Measurements from ENCODE around the gene KCP.

KCP gene

GRCh38 chr7:128902761-128903585, 7.5 kb downstream of the KCP start:
- peak overlapping the region; percentile 43 for H3K9ac ChIP-seq (ENCODE audit: low read length)
- H3K4me2 ChIP-seq (ENCODE audit: low read length, poor library complexity, severe bottlenecking): no peak overlapping the region
- peak overlapping the region; percentile 79 for H4K91ac ChIP-seq (ENCODE audit: low read length)
- H2BK12ac ChIP-seq (ENCODE audit: low read length in 2 of 2): peak overlapping the region; percentile 73 to 91
- peak overlapping the region; percentile 7 to 81 for H3K18ac ChIP-seq (ENCODE audit: low read depth in 1 of 2, low read length in 2 of 2)
- no peak overlapping the region for H2AFZ ChIP-seq (ENCODE audit: low read depth, low read length)
- 85% methylated on average over 12 of the region's 12 CpGs for WGBS
- H3K4me1 ChIP-seq (ENCODE audit: control insufficient read depth, insufficient read depth, low read depth, low read length): peaks cover 19% of the 10 kb centered on the region
- peaks cover 0 to 20% of the 10 kb centered on the region in 2 experiments for H3K27me3 ChIP-seq (ENCODE audit: control insufficient read depth in 1 of 2, insufficient read depth in 1 of 2, low read length in 2 of 2)
- H3K4ac ChIP-seq (ENCODE audit: low read depth in 1 of 2, low read length in 2 of 2): peak overlapping the region; percentile 7 to 64
- no peak overlapping the region for H2BK5ac ChIP-seq (ENCODE audit: low read depth, low read length, poor library complexity, severe bottlenecking)
- peaks cover 0 to 33% of the 10 kb centered on the region in 2 experiments for H3K36me3 ChIP-seq (ENCODE audit: control insufficient read depth in 1 of 2, insufficient read depth in 2 of 2, low read depth in 1 of 2, low read length in 2 of 2)
- H3K79me1 ChIP-seq (replicated peaks; ENCODE audit: low read length, poor library complexity, severe bottlenecking): peaks cover 5% of the 10 kb centered on the region
- peak; percentile 78 for DNase-seq
- peak overlapping the region; percentile 80 for H2BK15ac ChIP-seq (ENCODE audit: low read depth, poor library complexity, severe bottlenecking)
- H2BK120ac ChIP-seq (ENCODE audit: low read depth, low read length): no peak overlapping the region
- no peak overlapping the region for H3K23ac ChIP-seq (ENCODE audit: low read length in 2 of 2)
- H3K27ac ChIP-seq (ENCODE audit: low read length, poor library complexity, severe bottlenecking): no peak overlapping the region
- H4K8ac ChIP-seq (ENCODE audit: low read length): peak overlapping the region; percentile 63
- H2AK5ac ChIP-seq (ENCODE audit: low read length, severe bottlenecking): peak overlapping the region; percentile 75
- peaks cover 9% of the 10 kb centered on the region for H3K9me3 ChIP-seq (ENCODE audit: control insufficient read depth, low read length)
- no peak overlapping the region for H3K4me3 ChIP-seq (ENCODE audit: insufficient read depth in 1 of 2, low read depth in 1 of 2, low read length in 2 of 2)
- peak overlapping the region in 1 of 2 experiments; percentile 13 for H3K14ac ChIP-seq (ENCODE audit: low read length in 2 of 2)

GRCh38 chr7:128900237-128900636, 10.3 kb downstream of the KCP start:
- H3K27ac ChIP-seq (ENCODE audit: low read length, poor library complexity, severe bottlenecking): no peak overlapping the region
- no peak overlapping the region for H2BK5ac ChIP-seq (ENCODE audit: low read depth, low read length, poor library complexity, severe bottlenecking)
- no peak overlapping the region for H3K18ac ChIP-seq (ENCODE audit: low read depth in 1 of 2, low read length in 2 of 2)
- no peak overlapping the region for H4K8ac ChIP-seq (ENCODE audit: low read length)
- H3K23ac ChIP-seq (ENCODE audit: low read length in 2 of 2): no peak overlapping the region
- no peak overlapping the region for H4K91ac ChIP-seq (ENCODE audit: low read length)
- H3K9ac ChIP-seq (ENCODE audit: low read length): no peak overlapping the region
- peaks cover 0 to 1% of the 10 kb centered on the region in 2 experiments for H3K27me3 ChIP-seq (ENCODE audit: control insufficient read depth in 1 of 2, insufficient read depth in 1 of 2, low read length in 2 of 2)
- no peaks in the 10 kb centered on the region for H3K79me1 ChIP-seq (replicated peaks; ENCODE audit: low read length, poor library complexity, severe bottlenecking)
- WGBS: 92% methylated on average over 1 of the region's 1 CpG
- peaks cover 9% of the 10 kb centered on the region for H3K9me3 ChIP-seq (ENCODE audit: control insufficient read depth, low read length)
- no peak overlapping the region for H2BK120ac ChIP-seq (ENCODE audit: low read depth, low read length)
- no peak overlapping the region for H3K4ac ChIP-seq (ENCODE audit: low read depth in 1 of 2, low read length in 2 of 2)
- H3K4me1 ChIP-seq (ENCODE audit: control insufficient read depth, insufficient read depth, low read depth, low read length): peaks cover 19% of the 10 kb centered on the region
- no peak overlapping the region for H3K4me2 ChIP-seq (ENCODE audit: low read length, poor library complexity, severe bottlenecking)
- H3K36me3 ChIP-seq (ENCODE audit: control insufficient read depth in 1 of 2, insufficient read depth in 2 of 2, low read depth in 1 of 2, low read length in 2 of 2): peaks cover 0 to 18% of the 10 kb centered on the region in 2 experiments
- H3K4me3 ChIP-seq (ENCODE audit: insufficient read depth in 1 of 2, low read depth in 1 of 2, low read length in 2 of 2): no peak overlapping the region
- no peak overlapping the region for H2BK12ac ChIP-seq (ENCODE audit: low read length in 2 of 2)
- no peak overlapping the region for H2AFZ ChIP-seq (ENCODE audit: low read depth, low read length)
- no peak overlapping the region for H2BK15ac ChIP-seq (ENCODE audit: low read depth, poor library complexity, severe bottlenecking)
- H3K14ac ChIP-seq (ENCODE audit: low read length in 2 of 2): no peak overlapping the region
- DNase-seq: no peak
- H2AK5ac ChIP-seq (ENCODE audit: low read length, severe bottlenecking): no peak overlapping the region

- Histone ChIP-seq H3K18ac (ENCODE audit: low read depth in 1 of 2, low read length in 2 of 2) (no peak overlapping the region), H4K91ac (ENCODE audit: low read length) (no peak overlapping the region), H3K23ac (ENCODE audit: low read length in 2 of 2) (no peak overlapping the region), H3K79me1 (replicated peaks; ENCODE audit: low read length, poor library complexity, severe bottlenecking) (no peaks in the 10 kb centered on the region), H3K4me3 (ENCODE audit: insufficient read depth in 1 of 2, low read depth in 1 of 2, low read length in 2 of 2) (no peak overlapping the region), H4K8ac (ENCODE audit: low read length) (no peak overlapping the region), H3K9ac (ENCODE audit: low read length) (no peak overlapping the region), H3K4me1 (ENCODE audit: control insufficient read depth, insufficient read depth, low read depth, low read length) (peaks cover 18% of the 10 kb centered on the region), H3K14ac (ENCODE audit: low read length in 2 of 2) (no peak overlapping the region), H3K27ac (ENCODE audit: low read length, poor library complexity, severe bottlenecking) (no peak overlapping the region), H3K27me3 (ENCODE audit: control insufficient read depth in 1 of 2, insufficient read depth in 1 of 2, low read length in 2 of 2) (peaks cover 0 to 4% of the 10 kb centered on the region in 2 experiments), H2AFZ (ENCODE audit: low read depth, low read length) (no peak overlapping the region), H3K4me2 (ENCODE audit: low read length, poor library complexity, severe bottlenecking) (no peak overlapping the region), H2BK120ac (ENCODE audit: low read depth, low read length) (no peak overlapping the region), H2BK12ac (ENCODE audit: low read length in 2 of 2) (no peak overlapping the region), H3K9me3 (ENCODE audit: control insufficient read depth, low read length) (peaks cover 9% of the 10 kb centered on the region), H2BK5ac (ENCODE audit: low read depth, low read length, poor library complexity, severe bottlenecking) (no peak overlapping the region), H3K4ac (ENCODE audit: low read depth in 1 of 2, low read length in 2 of 2) (no peak overlapping the region), H2AK5ac (ENCODE audit: low read length, severe bottlenecking) (no peak overlapping the region), H3K36me3 (ENCODE audit: control insufficient read depth in 1 of 2, insufficient read depth in 2 of 2, low read depth in 1 of 2, low read length in 2 of 2) (peaks cover 0 to 17% of the 10 kb centered on the region in 2 experiments), H2BK15ac (ENCODE audit: low read depth, poor library complexity, severe bottlenecking) (no peak overlapping the region)
- DNase-seq: peak; percentile 28
Measured at GRCh38 chr7:128899392-128899791, 11.1 kb downstream of the KCP start.

GRCh38 chr7:128895320-128895719, 15.2 kb downstream of the KCP start:
- Histone ChIP-seq H3K9me3 (ENCODE audit: control insufficient read depth, low read length) (peaks cover 9% of the 10 kb centered on the region), H3K4me2 (ENCODE audit: low read length, poor library complexity, severe bottlenecking) (no peak overlapping the region), H3K4ac (ENCODE audit: low read depth in 1 of 2, low read length in 2 of 2) (no peak overlapping the region), H2BK120ac (ENCODE audit: low read depth, low read length) (no peak overlapping the region), H3K18ac (ENCODE audit: low read depth in 1 of 2, low read length in 2 of 2) (no peak overlapping the region), H3K4me3 (ENCODE audit: insufficient read depth in 1 of 2, low read depth in 1 of 2, low read length in 2 of 2) (no peak overlapping the region), H2BK15ac (ENCODE audit: low read depth, poor library complexity, severe bottlenecking) (no peak overlapping the region), H3K23ac (ENCODE audit: low read length in 2 of 2) (no peak overlapping the region), H3K27me3 (ENCODE audit: control insufficient read depth in 1 of 2, insufficient read depth in 1 of 2, low read length in 2 of 2) (peaks cover 0 to 15% of the 10 kb centered on the region in 2 experiments), H3K79me1 (replicated peaks; ENCODE audit: low read length, poor library complexity, severe bottlenecking) (no peaks in the 10 kb centered on the region), H2AK5ac (ENCODE audit: low read length, severe bottlenecking) (no peak overlapping the region), H4K91ac (ENCODE audit: low read length) (no peak overlapping the region), H2AFZ (ENCODE audit: low read depth, low read length) (no peak overlapping the region), H3K27ac (ENCODE audit: low read length, poor library complexity, severe bottlenecking) (no peak overlapping the region), H2BK5ac (ENCODE audit: low read depth, low read length, poor library complexity, severe bottlenecking) (no peak overlapping the region), H4K8ac (ENCODE audit: low read length) (no peak overlapping the region), H2BK12ac (ENCODE audit: low read length in 2 of 2) (no peak overlapping the region), H3K4me1 (ENCODE audit: control insufficient read depth, insufficient read depth, low read depth, low read length) (peaks cover 8% of the 10 kb centered on the region), H3K14ac (ENCODE audit: low read length in 2 of 2) (no peak overlapping the region), H3K9ac (ENCODE audit: low read length) (no peak overlapping the region), H3K36me3 (ENCODE audit: control insufficient read depth in 1 of 2, insufficient read depth in 2 of 2, low read depth in 1 of 2, low read length in 2 of 2) (peaks cover 0 to 37% of the 10 kb centered on the region in 2 experiments)
- DNase-seq: no peak
- WGBS: 96% methylated on average over 3 of the region's 3 CpGs
